NCI-H526 treated with DMSO at 0.1 percent for 48 hours (cell line): ENCODE data around the gene ITPRID1.
A peak's percentile ranks its signal among the peaks of the same experiment; 100 is the strongest.
"Not testable (repeated sequence)": the region's sequence is repeated elsewhere in the genome, so short reads cannot be mapped to it uniquely, and the experiment has no call there.

Experiments used
- DNase-seq: peaks from one replicate; lab custom pipeline; 2025; lab: John Stamatoyannopoulos, UW

Gene ITPRID1

DNA sequence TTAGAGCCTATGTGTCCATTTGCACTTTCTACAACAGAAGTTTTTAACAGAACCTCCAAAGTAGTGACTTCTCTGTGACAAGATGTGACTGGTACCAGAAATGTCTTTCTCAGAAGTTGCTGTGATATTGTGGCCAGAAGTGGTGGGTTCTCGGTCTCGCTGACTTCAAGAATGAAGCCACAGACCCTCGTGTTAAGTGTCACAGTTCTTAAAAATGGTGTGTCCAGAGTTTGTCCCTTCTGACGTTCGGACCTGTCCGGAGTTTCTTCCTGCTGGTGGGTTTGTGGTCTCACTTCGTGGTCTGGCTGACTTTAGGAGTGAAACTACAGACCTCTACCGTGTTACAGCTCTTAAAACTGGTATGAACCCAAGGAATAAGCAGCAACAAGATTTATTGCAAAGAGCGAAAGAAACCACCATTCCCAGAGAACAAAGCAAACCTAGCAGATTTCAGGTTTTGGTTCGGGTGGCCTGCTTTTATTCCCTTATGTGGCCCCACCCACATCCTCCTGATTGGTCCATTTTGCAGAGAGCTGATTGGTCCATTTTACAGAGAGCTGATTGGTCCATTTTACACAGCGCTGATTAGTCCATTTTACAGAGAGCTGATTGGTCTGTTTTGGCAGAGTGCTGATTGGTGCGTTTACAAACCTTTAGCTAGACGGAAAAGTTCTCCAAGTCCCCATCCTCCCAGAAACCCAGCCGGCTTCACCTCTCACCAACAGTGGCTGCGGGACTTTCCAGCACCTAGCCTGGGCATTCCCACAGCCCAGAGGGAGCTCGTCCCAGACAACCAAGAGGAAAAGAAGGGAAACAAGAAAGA lies 3.0 kb downstream of the ITPRID1 start:
- DNase-seq = no peak

DNA sequence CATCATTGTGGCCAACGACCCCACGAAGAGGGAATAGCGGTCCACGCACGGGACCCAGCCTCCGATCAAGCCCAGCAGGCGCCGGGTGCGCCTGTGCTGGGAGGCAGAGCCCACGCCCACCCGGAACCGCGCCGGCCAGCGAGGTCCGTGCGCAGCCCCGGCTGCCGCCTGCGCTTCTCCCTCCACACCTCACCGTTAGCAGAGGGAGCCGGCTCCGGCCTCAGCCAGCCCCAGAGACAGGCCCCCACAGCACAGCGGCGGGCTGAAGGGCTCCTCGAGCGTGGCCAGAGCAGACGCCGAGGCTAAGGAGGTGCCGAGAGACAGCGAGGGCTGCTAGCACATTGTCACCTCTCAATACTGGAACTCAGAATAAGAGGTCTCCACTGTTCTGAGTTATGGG lies 3.6 kb downstream of the ITPRID1 start:
- DNase-seq = no peak

DNA sequence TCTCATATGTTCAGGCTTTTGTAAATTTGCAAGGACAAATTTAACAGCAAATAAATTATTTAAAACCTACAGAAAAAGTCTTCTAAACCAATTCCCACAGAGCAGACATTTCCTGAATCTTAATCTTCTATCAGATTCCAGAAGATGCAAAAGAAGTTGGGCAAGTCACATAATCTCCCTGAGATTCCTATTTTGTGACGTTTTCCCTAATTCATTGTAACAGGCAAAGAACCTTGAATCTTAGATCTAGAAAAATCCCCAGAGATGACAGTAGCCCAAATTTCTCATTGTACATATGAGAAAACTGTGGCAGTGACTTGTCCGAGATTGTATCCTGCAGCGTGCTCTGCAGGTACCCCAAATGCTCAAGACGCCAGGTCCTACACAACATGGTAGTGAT lies 4.9 kb downstream of the ITPRID1 start:
- DNase-seq = no peak

DNA sequence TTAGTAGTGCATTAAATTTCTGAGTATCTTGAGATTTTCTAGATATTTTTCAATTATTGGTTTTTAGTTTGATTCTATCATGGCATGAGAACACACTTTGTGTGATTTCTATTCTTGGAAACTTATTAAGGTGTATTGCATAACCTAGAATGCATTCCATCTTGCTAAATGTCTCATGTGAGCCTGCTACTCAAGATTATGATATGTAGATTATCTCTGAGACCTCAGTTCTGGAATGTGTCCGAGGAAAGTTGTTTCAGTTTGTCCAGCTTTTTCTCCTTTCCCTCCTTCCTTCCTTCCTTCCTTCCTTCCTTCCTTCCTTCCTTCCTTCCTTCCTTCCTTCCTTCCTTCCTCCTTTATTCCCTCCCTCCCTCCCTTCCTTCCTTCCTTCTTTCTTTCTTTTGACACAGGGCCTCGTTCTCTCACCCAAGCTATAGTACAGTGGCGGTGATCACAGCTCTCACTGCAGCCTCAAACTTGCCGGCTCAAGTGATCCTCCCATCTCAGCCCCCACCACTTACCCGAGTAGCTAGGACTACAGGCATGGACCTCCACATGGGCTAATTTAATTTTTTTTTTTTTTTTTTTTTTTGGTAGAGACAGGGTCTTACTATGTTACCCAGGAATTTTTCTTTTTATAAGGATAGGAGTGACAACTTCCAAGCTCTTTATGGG lies 7.6 kb downstream of the ITPRID1 start:
- no peak for DNase-seq

DNA sequence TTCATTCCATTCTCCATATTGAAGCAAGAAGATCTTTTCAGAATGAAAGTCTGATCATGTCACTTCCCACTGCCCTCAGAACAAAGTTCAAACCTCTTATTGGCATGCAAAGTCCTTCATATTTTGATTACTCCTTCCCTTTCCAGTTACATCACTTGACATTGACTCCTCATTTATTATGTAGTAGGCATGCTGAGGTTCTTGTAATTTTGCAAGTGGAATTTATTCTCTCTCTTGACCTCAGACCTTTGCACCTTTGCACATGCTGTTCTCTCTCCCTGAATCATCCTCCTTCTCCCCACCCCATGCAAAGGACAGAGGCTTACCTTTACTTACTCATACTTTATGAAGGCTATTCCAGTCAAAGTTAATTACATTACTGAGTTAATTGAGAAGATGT lies 13.0 kb downstream of the ITPRID1 start:
- no peak for DNase-seq

DNA sequence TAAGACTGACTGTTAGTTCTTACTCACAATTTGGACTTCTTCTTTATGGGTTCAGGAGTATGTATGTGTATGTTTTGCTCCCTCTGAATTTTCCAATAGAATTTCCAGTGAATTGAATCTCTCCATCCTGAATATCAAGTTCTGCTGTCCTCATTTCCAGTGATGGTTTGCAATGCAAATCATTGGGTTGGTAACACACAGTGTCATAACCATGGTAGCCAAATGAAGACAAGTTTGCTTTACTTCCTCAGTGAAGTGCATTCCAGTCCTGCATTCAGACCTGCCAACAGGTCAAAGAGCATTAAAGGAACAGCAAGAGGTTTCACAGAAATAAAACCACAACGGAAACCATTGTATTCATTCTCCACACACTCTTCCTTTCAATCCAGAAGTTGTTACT lies 15.2 kb downstream of the ITPRID1 start:
- peak; percentile 96 for DNase-seq

DNA sequence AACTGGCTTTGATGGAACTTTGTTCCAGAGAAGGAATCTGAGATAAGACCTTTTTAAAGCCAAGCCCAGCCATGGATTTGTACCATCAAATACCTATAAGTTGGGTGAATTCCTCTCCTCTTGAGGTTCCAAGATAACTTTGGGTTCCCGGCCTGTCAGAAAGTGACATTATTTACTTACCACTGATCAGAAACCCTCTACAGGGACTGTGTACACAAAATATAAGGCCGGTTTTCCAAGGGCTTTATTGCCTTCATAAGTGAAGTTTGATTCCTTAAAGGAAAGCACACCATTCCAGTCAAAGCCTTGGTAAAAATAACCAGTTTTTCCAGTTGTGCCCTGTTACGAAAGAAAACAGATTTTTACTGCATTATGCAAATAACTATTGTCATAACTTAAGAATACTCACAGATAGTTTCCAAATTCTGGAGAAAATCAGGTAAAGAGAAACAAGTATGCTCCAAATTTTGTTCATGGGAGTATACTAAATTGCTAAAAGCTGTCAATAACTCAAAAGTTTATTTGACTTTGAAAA lies 26.8 kb downstream of the ITPRID1 start:
- not testable (repeated sequence) for DNase-seq

DNA sequence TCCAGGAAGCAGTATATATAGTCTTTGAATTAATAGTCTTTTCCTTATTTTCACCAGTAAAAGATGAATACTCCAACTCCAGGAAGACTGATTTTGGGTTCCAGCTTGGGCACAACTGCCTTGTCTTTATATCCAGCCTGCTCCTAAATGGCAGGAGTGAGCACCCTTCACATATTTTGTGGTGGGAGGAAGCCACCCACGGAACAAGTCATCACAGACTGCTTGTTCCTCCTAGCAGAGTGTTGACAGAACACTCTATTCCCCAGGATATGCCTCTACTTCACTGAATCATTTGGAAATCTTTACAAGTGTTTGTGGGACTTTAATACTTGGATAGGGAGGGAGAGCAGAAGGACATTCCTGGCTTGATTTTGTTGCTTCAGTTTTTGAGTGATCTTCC lies 31.7 kb downstream of the ITPRID1 start:
- DNase-seq = no peak

DNA sequence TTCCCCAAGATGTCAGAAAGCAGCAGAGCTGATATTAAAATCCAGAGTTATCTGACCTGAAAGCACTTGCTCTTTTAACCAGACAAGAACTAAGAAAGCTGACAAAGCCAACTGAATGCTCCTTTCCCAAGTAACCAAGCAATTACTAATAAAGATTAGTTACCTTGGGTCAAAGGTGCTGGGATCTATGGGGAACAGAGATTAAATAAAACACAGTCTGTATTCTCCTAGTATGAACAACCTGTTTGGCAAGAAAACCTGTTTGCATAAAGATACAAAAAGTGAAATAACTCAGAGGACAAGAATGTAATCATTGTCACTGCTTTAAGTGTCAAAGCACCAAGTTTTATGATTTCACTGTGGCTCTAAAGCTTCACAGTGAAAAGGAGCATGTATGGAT lies 35.7 kb downstream of the ITPRID1 start:
- no peak for DNase-seq

DNA sequence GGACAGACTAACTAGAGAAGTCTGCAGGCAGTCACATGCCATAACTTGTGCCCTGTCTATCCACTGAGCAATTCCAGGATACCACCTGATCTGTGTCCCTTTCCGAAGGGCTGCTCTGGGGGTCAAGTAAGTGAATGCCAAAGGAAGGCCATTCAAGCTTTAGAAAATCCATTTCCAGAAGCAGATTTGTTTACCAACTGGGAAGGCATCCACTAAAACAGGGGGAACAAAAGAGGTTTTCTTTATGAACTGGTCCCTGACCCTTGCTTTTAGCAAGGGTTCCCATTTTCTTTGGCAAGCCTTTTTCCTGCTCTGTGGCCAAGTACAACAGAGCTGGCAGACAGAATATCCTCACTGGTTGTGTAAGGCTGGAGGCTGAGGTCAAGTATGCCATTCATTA lies 36.5 kb downstream of the ITPRID1 start:
- DNase-seq = no peak

DNA sequence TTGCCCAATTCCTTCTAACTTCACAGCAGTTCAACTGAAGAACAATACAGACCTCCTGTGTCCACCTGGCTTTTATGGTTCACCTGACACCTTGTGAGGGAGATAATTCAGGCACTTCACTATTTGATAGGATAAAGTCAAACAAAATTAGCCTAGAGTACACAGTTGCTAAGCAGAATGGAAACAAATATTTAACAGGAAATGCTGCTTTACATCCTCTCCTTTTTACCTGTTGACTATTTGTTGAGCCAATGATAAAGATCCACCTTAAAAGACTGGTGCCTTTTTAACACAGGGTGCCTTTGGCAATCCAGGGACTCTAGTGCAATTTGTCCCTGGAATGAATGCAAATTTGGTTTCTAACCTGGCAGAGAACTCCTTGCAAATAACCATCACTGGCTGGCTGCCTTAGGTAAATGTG lies 39.8 kb downstream of the ITPRID1 start:
- peak; percentile 96 for DNase-seq

DNA sequence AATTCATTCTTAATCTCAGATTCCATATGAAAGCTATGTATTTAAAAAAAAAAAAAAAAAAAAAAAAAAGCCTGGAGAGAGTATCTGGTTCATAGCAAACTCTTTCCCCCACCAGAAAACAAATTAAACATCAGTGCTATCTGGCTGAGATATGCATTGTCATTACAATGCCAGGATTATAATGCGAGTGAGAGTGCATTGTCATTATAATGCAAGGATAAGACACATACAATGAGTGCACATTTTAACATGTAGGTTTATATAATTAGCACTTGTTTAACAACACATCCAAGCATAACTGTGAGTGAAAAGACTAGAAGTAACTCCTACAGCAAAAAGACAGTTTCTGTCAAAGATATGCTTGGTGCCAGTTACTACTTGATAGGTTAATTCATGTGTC lies 48.1 kb downstream of the ITPRID1 start:
- no peak for DNase-seq

DNA sequence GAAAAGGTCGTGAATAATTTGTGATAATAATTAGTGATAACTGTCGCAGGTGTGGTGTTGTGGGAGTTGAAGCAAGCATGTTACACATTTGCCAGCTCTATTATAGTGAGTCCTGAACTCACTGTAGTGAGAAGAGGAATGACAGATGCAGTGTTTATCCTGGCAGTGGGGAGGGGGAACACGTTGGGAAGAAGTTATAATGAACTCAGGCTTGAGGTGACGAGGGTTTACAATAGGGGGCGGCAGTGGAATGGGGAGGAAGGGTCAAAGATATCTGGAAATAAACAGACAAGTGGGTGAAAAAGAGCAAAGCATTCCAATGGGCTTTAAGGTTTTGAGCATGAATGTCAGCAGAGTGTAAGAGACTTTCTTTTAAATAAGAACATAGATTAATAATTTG lies 49.6 kb downstream of the ITPRID1 start:
- DNase-seq = no peak

DNA sequence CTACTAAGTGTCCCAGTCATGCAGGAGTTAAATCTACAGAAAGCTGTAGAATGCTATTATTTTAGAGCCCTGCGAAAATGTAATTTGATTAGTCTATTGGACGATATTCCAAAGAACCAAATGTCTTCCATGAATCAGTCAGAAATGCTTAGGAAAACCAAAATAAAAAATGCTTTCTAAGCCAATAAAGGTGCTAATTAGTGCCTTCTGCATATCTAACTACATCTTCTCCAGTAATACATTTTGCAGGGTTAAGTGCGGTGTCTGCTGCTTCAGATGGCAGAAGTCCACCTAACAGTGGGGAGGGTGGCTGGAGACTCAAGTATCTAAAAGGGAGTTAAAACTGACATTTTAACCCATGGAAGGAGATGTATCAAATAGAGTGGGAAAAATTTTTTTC lies 50.1 kb downstream of the ITPRID1 start:
- no peak for DNase-seq

DNA sequence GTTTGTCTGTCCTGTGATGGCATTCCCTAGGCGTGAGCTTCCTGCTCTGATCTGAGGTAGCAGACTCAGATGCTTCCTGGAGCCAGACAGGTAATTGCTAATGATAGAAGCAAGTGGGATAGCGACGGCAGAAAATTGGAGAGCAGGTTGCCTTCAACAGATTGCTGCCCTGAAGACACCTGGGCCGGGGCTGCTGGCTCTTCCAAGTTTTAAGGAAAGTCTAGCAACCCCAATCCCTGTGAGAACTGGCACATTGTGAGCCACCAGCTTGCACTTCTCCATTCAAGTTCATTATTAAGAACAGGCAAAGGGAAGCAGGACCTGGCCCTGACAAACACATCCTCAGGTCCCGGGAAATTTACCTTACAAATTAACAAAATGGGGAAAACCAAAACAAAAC lies 50.8 kb downstream of the ITPRID1 start:
- no peak for DNase-seq

DNA sequence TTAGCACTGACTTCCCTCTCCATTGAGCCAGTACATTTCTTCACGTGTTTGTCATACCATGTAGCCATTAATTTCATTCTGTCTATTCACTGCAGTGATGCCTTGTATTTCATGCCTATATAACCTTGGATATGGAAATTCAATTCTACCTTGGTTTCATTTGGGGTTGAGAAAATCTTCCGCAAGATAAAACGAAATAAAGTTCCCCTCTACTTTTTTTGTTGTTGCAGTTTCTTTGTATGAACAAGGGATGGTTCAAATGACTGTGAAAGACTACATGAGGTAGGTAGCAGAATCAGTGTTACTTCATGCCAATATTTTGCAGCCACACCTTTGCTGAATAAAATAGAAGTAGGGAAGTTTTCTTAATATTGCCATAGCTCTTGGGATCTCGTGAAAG lies 55.6 kb downstream of the ITPRID1 start:
- no peak for DNase-seq

DNA sequence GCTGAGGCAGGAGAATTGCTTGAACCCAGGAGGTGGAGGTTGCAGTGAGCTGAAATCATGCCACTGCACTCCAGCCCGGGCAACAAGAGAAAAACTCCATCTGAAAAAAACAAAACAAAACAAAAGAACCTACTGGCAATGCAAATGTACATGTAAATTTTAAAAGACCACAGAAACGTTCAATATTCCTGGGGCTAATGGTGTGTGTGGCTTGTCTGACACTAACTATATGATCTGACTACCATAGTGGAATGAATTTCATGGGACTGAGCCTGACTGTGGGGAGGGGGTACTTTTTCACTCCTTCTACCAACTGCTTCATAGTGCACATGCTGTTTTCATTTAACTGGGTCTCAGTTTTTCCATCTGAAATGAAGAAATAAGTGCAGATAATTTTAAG lies 69.6 kb downstream of the ITPRID1 start:
- DNase-seq = peak; percentile 91

DNA sequence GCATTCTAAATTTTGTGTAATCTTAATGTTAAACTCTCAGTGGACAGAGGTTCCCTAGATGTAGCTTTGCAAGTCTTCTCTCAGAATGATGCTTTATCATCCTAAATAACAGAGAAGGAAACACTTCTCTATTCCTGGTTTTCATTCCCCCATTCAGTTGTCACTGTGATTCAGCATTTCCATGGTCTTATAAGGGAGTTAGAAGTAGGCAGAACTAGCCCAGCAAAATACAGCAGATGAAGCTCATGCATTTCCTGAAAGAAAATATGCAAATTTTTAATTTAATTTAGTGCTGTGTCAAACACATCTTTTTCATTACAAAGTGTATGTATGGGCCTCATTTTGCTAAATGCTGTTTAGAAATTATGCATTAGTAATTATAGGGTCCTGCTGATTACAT lies 70.1 kb downstream of the ITPRID1 start:
- peak; percentile 68 for DNase-seq

DNA sequence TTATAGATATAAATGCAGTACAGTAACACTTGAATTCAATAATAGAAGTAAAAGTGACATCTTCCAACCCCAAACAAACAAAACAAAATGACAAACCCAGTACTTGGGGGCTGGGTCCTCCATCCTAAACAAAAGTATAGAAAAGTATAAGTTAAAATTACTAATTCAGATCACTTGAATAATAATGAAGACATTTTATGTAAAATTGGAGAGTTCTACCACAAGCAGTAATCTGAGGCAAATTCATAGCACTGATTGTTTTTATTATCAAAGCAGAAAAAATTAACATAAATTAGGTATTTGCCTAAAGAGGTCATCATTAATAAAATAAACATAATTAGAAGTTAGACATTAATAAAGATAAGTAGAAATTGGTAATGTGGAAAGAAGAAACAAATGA lies 81.5 kb downstream of the ITPRID1 start:
- DNase-seq = no peak

DNA sequence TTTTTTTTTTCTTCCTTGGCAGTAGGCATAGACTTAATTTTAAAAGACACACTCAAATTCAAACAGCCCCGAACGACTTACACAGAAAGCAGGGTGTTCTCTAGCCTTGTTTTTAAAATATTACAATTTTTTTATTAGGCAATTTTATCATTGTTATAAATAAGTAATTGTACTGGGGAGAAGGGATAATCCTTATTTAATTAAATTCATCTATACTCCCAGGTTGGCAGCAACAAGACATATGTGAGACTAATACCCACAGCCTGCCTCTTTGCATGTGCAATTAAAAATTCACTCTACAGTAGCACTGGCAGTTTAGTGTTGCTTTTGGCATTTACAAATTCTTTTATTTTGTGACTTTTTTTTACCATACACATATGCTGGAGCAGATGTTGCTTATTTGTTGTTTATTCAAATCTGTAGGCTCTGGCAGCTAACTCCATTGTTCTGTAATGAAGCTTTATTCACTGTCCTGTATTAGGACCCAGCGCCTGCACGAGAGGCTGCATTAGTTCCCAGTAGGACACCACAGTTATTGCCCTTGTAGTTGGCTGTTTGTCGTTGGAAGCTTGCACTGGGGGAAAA lies 88.2 kb downstream of the ITPRID1 start:
- DNase-seq = no peak

DNA sequence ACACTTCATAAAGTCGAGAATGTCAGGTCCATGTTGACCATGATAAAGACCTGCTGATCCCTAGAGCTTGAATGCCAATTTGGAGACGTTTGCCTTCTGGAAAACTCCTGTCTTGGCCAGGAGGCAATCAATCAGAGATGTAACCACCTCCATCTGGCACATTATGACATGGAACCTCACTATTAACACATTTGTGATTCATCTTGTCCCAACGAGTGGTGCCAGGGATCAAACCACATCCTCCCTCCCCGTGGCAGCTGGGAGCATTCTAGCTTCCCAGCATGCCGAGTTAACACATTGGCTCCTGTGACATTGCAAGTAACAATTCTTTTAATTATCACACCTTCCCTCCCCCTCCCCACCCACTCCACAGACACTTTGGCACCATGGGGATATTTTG lies 89.2 kb downstream of the ITPRID1 start:
- no peak for DNase-seq

DNA sequence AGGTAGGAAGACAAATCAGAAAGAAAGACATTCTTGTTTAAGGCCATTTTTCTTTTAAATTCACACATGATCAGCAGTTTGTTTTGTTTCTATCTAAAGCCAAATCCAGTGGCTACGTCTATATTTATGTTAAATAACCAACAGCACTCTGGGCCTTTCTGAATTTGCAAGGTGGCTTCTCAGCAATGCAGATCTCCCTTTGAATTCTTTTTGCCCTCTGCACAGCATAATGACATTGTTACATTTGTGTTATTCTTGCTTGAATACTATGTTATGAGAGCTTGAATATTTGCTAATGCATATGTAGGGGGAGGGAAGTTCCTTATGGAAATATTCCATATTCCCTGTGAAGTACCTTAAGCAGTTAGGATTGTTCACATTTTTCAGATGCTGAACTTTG lies 99.7 kb downstream of the ITPRID1 start:
- DNase-seq = no peak

DNA sequence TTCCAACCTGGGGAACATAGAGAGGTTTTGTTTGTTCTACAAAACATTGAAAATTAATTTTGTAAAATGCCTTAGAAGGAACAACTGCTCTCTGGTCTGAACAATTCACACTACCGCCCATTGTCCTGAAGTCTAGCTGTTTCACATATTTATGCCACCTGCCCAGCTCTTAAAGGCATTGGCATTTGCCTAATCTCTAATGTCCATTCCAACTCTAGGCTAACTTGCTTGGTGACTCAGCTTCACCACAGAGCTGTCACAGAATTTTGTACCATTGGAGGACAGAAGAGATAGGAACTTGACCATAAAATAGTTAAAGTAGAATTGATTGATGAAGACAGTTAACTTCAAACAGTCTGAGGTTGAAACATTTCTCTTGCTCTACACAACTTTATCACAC lies 119.6 kb downstream of the ITPRID1 start:
- no peak for DNase-seq
